A549 (cell line): ENCODE measurements around the gene DACH1. TPM values are rescaled to one million over a fixed set of nuclear protein-coding genes. Genes with fewer than 3 reads are reported as not detected.

ENCODE experiments used
- ATAC-seq, 2 experiments: fragments of 200-7000 bp in 1 of 2; fragments of >200 bp in 1 of 2; cut with Nextera tagmentation in 1 of 2; cut with Tn5 transposase in 1 of 2; 3 replicates each; pipeline versions ENCODE4 v1.8.0 to v1.9.1; 2018 to 2020; ENCODE audit warnings: mild to moderate bottlenecking in 1 of 2, moderate library complexity in 1 of 2
- CTCF ChIA-PET: fragments of 300-600 bp; sonication (Branson Sonifier 250); formaldehyde crosslinking; extraction: SDS; loops from one replicate; lab custom pipeline; 2021; ENCODE audit warnings: antibody characterized with exemption, inconsistent platforms; lab: Yijun Ruan, JAX
- POLR2A ChIA-PET: fragments of 350-600 bp; formaldehyde crosslinking; extraction: SDS; loops from one replicate; lab custom pipeline; 2021; ENCODE audit warnings: antibody characterized with exemption, inconsistent platforms; lab: Yijun Ruan, JAX
- DNase-seq, 2 experiments: peaks; one replicate each; pipeline versions ENCODE4 v3.0.0 to v3.0.0-alpha.2; 2011 to 2016; ENCODE audit warnings: low read depth in 1 of 2, low spot score in 1 of 2
- FAIRE-seq: peaks from 2 replicates; lab custom pipeline; 2011; peaks lifted over from hg19 to GRCh38; lab: Jason Lieb, UNC
- H3K27ac ChIP-seq, 2 experiments: fragments of >200 bp; sonication (Bioruptor Twin); formaldehyde crosslinking; 3 replicates each; pipeline ENCODE4 v1.5.1; 2016 to 2017
- H3K4me1 ChIP-seq: fragments of >200 bp; sonication (Bioruptor Twin); formaldehyde crosslinking; 3 replicates; pipeline ENCODE4 v1.6.1; 2016
- H3K4me2 ChIP-seq: fragments of >200 bp; sonication (Bioruptor Twin); formaldehyde crosslinking; 3 replicates; pipeline ENCODE4 v1.6.1; 2016
- H3K4me3 ChIP-seq: fragments of >200 bp; sonication (Bioruptor Twin); formaldehyde crosslinking; 3 replicates; pipeline ENCODE4 v1.5.1; 2016
- H3K9me3 ChIP-seq: fragments of >200 bp; sonication (Bioruptor Twin); formaldehyde crosslinking; 3 replicates; pipeline ENCODE4 v1.6.1; 2016
- BCL3 ChIP-seq: fragments of >200 bp; sonication (Bioruptor Twin); formaldehyde crosslinking; IDR thresholded peaks from 3 replicates; pipeline ENCODE4 v1.6.1; 2016
- BHLHE40 ChIP-seq: IDR thresholded peaks from 2 replicates; pipeline ENCODE4 v1.6.1; 2012; ENCODE audit warnings: low read depth, low read length, inconsistent platforms
- CEBPB ChIP-seq, 2 experiments: fragments of >200 bp in 1 of 2; sonication (Bioruptor Twin) in 1 of 2; formaldehyde crosslinking in 1 of 2; IDR thresholded peaks; 2 replicates each; pipeline ENCODE4 v1.6.1; 2012 to 2016
- CHD2 ChIP-seq: fragments of 150-350 bp; IDR thresholded peaks from 2 replicates; pipeline ENCODE4 v1.6.1; 2014; ENCODE audit warnings: low read length; ENCODE audit not compliant: partially characterized antibody
- CHD4 ChIP-seq: fragments of 200-600 bp; sonication (generic); IDR thresholded peaks from 2 replicates; pipeline ENCODE4 v1.6.1; 2016; ENCODE audit warnings: antibody characterized with exemption, mild to moderate bottlenecking, borderline replicate concordance
- EHF ChIP-seq: fragments of 250-450 bp; sonication (Bioruptor Pico); IDR thresholded peaks from 2 replicates; pipeline ENCODE4 v1.5.0; 2020; ENCODE audit warnings: mild to moderate bottlenecking
- FOSB ChIP-seq: fragments of 250-450 bp; sonication (Bioruptor Pico); IDR thresholded peaks from 2 replicates; pipeline ENCODE4 v1.5.0; 2020; ENCODE audit warnings: mild to moderate bottlenecking, moderate library complexity
- GATA3 ChIP-seq: IDR thresholded peaks from 2 replicates; pipeline ENCODE4 v1.6.1; 2012; ENCODE audit warnings: borderline replicate concordance
- HEYL ChIP-seq: fragments of 250-450 bp; sonication (Bioruptor Pico); IDR thresholded peaks from 2 replicates; pipeline ENCODE4 v1.8.0; 2021; ENCODE audit warnings: mild to moderate bottlenecking, moderate library complexity
- HOXA7 ChIP-seq: fragments of 250-450 bp; sonication (Bioruptor Pico); IDR thresholded peaks from 2 replicates; pipeline ENCODE4 v1.5.0; 2020; ENCODE audit warnings: mild to moderate bottlenecking, moderate library complexity
- HOXB13 ChIP-seq: fragments of 250-450 bp; sonication (Bioruptor Pico); IDR thresholded peaks from 2 replicates; pipeline ENCODE4 v1.5.0; 2020; ENCODE audit warnings: low read depth, mild to moderate bottlenecking, moderate library complexity
- JUNB ChIP-seq: fragments of >200 bp; sonication (Bioruptor Twin); formaldehyde crosslinking; IDR thresholded peaks from 2 replicates; pipeline ENCODE4 v1.6.1; 2016
- KDM1A ChIP-seq: fragments of 200-600 bp; sonication (generic); IDR thresholded peaks from 2 replicates; pipeline ENCODE4 v1.6.1; 2016; ENCODE audit warnings: low read depth, mild to moderate bottlenecking
- MAZ ChIP-seq: fragments of 150-350 bp; IDR thresholded peaks from 2 replicates; pipeline ENCODE4 v1.6.1; 2014; ENCODE audit warnings: antibody characterized with exemption, low read depth, low read length, borderline replicate concordance
- NPAS2 ChIP-seq: fragments of 250-450 bp; sonication (Bioruptor Pico); IDR thresholded peaks from 2 replicates; pipeline ENCODE4 v1.8.0; 2022; ENCODE audit warnings: mild to moderate bottlenecking, moderate library complexity, borderline replicate concordance
- PBX3 ChIP-seq: IDR thresholded peaks from 2 replicates; pipeline ENCODE4 v1.6.1; 2012
- PHF8 ChIP-seq: fragments of 200-600 bp; sonication (generic); IDR thresholded peaks from 2 replicates; pipeline ENCODE4 v1.6.1; 2016; ENCODE audit warnings: low read depth, mild to moderate bottlenecking, antibody characterized with exemption, moderate library complexity, borderline replicate concordance
- POLR2A ChIP-seq: IDR thresholded peaks from 2 replicates; pipeline ENCODE4 v1.6.1; 2012; ENCODE audit warnings: mild to moderate bottlenecking, low read length
- RCOR1 ChIP-seq: fragments of 150-350 bp; IDR thresholded peaks from 2 replicates; pipeline ENCODE4 v1.6.1; 2014; ENCODE audit warnings: antibody characterized with exemption, low read length, low read depth
- RFX5 ChIP-seq: fragments of 450-650 bp; IDR thresholded peaks from 2 replicates; pipeline ENCODE4 v1.7.1; 2014; ENCODE audit warnings: antibody characterized with exemption, mild to moderate bottlenecking, moderate library complexity
- RNF2 ChIP-seq: fragments of 200-600 bp; sonication (generic); IDR thresholded peaks from 2 replicates; pipeline ENCODE4 v1.6.1; 2016; ENCODE audit warnings: low read depth, mild to moderate bottlenecking, antibody characterized with exemption, moderate library complexity, borderline replicate concordance
- ZSCAN20 ChIP-seq: fragments of 250-450 bp; sonication (Bioruptor Pico); IDR thresholded peaks from 2 replicates; pipeline ENCODE4 v1.8.0; 2022; ENCODE audit warnings: mild to moderate bottlenecking, moderate library complexity
- whole genome bisulfite sequencing: methylation state at CpG from one replicate; pipeline ENCODE4 v1.1.6; 2017; ENCODE audit errors: missing lambda C conversion rate; 5-methylcytosine and 5-hydroxymethylcytosine counted together
- polyA plus RNA-seq, 4 experiments: library from polyadenylated mRNA; depleted of rRNA in 3 of 4; stranded (reverse); fragments of >200 nt; fragmentation: RNase III in 1 of 4; extraction: RNeasy Plus Mini Kit Qiagen cat#74134 plus additional on column Dnase treatment in 1 of 4; gene quantifications; 2 replicates in 3 of 4; 3 replicates in 1 of 4; pipeline ENCODE4 v1.2.3, GENCODE V29; 2011 to 2017
- TF ChIP-seq, protein P1 (sequence below): IDR thresholded peaks from 2 replicates; pipeline ENCODE4 v1.6.1; 2012; ENCODE audit warnings: low read depth, borderline replicate concordance
- TF ChIP-seq, protein P2 (sequence below): fragments of 150-350 bp; IDR thresholded peaks from 2 replicates; pipeline ENCODE4 v1.6.1; 2014; ENCODE audit warnings: low read depth, mild to moderate bottlenecking, low read length
- TF ChIP-seq, protein P3 (sequence below): fragments of >200 bp; sonication (Bioruptor Twin); formaldehyde crosslinking; IDR thresholded peaks from 2 replicates; pipeline ENCODE4 v1.6.1; 2016

Gene DACH1
- polyA plus RNA-seq, 2 of the 4 experiments (the other 2 are of a cell fraction): not detected

- WGBS: 1% methylated on average over 3 of the region's 3 CpGs
- H3K27ac ChIP-seq: no peak overlapping the region
- ATAC-seq: no peak
- no peak overlapping the region for H3K4me3 ChIP-seq
- peaks cover 10% of the 10 kb centered on the region; the same call in 1 of the 3 replicates for H3K4me1 ChIP-seq
- no peak overlapping the region for H3K4me2 ChIP-seq
- H3K9me3 ChIP-seq: no peaks in the 10 kb centered on the region
- CTCF ChIA-PET: no interaction called here
- TF ChIP-seq RNF2 (no peak), ZSCAN20 (CRISPR knock-in tag) (no peak), POLR2A (no peak), MAZ (no peak), PBX3 (no peak), CHD4 (no peak)
- TF ChIP-seq, protein P1, sequence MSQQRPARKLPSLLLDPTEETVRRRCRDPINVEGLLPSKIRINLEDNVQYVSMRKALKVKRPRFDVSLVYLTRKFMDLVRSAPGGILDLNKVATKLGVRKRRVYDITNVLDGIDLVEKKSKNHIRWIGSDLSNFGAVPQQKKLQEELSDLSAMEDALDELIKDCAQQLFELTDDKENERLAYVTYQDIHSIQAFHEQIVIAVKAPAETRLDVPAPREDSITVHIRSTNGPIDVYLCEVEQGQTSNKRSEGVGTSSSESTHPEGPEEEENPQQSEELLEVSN: no peak
- TF ChIP-seq, all 56 proteins: peak for 0
- FAIRE-seq: no peak
- no peak for DNase-seq
- POLR2A ChIA-PET: no interaction called here
These were observed 6.4 kb downstream of the DACH1 start for GRCh38 chr13:71860547-71861138.

DNA sequence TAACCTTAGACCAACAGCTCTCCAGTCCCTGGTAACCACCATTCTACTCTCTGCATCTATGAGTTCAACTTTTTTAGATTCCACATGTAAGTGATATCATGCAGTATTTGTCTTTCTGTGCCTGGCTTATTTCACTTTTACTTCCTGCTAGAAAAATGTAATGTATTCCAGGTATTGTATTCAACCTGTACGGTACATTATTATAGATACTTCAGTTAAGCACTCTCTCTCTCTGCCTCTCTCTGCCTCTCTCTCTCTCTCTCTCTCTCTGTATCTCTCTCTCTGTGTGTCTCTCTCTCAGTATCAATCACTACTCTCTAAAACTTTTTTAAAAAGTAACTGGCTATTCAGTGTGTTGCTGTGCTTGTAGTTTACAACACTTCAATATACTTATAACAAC, 8.4 kb downstream of the DACH1 start:
- no peak for FAIRE-seq
- Histone ChIP-seq H3K4me3 (no peak overlapping the region), H3K4me2 (no peak overlapping the region), H3K27ac (no peak overlapping the region), H3K9me3 (no peaks in the 10 kb centered on the region), H3K4me1 (no peaks in the 10 kb centered on the region)
- no peak for DNase-seq
- POLR2A ChIA-PET: no interaction called here
- no peak for ATAC-seq
- WGBS: 46% methylated on average over 1 of the region's 1 CpG
- TF ChIP-seq KDM1A: no peak
- TF ChIP-seq HOXB13 (CRISPR knock-in tag): no peak
- CTCF ChIA-PET: no interaction called here

- TF ChIP-seq, protein P2, sequence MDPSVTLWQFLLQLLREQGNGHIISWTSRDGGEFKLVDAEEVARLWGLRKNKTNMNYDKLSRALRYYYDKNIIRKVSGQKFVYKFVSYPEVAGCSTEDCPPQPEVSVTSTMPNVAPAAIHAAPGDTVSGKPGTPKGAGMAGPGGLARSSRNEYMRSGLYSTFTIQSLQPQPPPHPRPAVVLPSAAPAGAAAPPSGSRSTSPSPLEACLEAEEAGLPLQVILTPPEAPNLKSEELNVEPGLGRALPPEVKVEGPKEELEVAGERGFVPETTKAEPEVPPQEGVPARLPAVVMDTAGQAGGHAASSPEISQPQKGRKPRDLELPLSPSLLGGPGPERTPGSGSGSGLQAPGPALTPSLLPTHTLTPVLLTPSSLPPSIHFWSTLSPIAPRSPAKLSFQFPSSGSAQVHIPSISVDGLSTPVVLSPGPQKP: no peak
- TF ChIP-seq FOSB: no peak
- no peak for TF ChIP-seq HOXB13 (CRISPR knock-in tag)
- no peak for TF ChIP-seq RCOR1
- TF ChIP-seq NPAS2 (CRISPR knock-in tag): no peak
- no peak for TF ChIP-seq CHD2
- no peak for TF ChIP-seq CHD4
- TF ChIP-seq CEBPB (IDR thresholded peaks at IDR 0.05): no peak
- TF ChIP-seq EHF: no peak
- no peaks in the 10 kb centered on the region for H3K9me3 ChIP-seq
- no peak overlapping the region for H3K27ac ChIP-seq
- no peaks in the 10 kb centered on the region for H3K4me1 ChIP-seq
- 37% methylated on average over 4 of the region's 4 CpGs for WGBS
- no peak overlapping the region for H3K4me2 ChIP-seq
- ChIA-PET CTCF (no interaction called here), POLR2A (no interaction called here)
- FAIRE-seq (no peak), DNase-seq (no peak), ATAC-seq (no peak)
- H3K4me3 ChIP-seq: no peak overlapping the region
These were observed 10.4 kb downstream of the DACH1 start for GRCh38 chr13:71856548-71857043.

- no peak overlapping the region for H3K4me3 ChIP-seq
- WGBS: 3% methylated on average over 1 of the region's 1 CpG
- FAIRE-seq (no peak), DNase-seq (no peak), ATAC-seq (no peak)
- CTCF ChIA-PET: no interaction called here
- H3K4me2 ChIP-seq: no peak overlapping the region
- no peaks in the 10 kb centered on the region for H3K4me1 ChIP-seq
- H3K9me3 ChIP-seq: no peaks in the 10 kb centered on the region
- POLR2A ChIA-PET: no interaction called here
- H3K27ac ChIP-seq: no peak overlapping the region
- no peak for TF ChIP-seq PHF8
- no peak for TF ChIP-seq CHD2
- TF ChIP-seq BCL3: no peak
- TF ChIP-seq RCOR1: no peak
- TF ChIP-seq CHD4: no peak
- no peak for TF ChIP-seq HEYL (CRISPR knock-in tag)
- TF ChIP-seq EHF: no peak
- no peak for TF ChIP-seq BHLHE40
- no peak for TF ChIP-seq CEBPB (IDR thresholded peaks at IDR 0.05)
- TF ChIP-seq GATA3: no peak
- TF ChIP-seq RFX5: no peak
- no peak for TF ChIP-seq JUNB
- TF ChIP-seq, protein P2: no peak
- TF ChIP-seq, protein P3, sequence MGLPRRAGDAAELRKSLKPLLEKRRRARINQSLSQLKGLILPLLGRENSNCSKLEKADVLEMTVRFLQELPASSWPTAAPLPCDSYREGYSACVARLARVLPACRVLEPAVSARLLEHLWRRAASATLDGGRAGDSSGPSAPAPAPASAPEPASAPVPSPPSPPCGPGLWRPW: no peak
- TF ChIP-seq NPAS2 (CRISPR knock-in tag): no peak
- no peak for TF ChIP-seq HOXA7 (CRISPR knock-in tag)
- no peak for TF ChIP-seq KDM1A
These were observed 12.6 kb downstream of the DACH1 start for GRCh38 chr13:71854401-71854800.
